ENCODE data around the gene ZNF700.

DNA sequence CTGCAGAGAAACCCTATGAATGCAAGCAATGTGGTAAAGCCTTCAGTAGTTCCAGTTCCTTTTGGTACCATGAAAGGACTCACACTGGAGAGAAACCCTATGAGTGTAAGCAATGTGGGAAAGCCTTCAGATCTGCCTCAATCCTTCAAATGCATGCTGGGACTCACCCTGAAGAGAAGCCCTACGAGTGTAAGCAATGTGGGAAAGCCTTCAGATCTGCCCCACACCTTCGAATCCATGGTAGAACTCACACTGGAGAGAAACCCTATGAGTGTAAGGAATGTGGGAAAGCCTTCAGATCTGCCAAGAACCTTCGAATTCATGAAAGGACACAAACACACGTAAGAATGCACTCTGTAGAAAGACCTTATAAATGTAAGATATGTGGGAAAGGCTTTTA is 54.6 kb downstream of the ZNF700 start:
- TF ChIP-seq CTCF (IDR thresholded peaks at IDR 0.05; ENCODE audit: poor library complexity, severe bottlenecking) (no peak), RAD21 (conservative IDR thresholded peaks at IDR 0.05) (no peak), EZH2 (IDR thresholded peaks at IDR 0.05; ENCODE audit: borderline replicate concordance, insufficient read depth, low read length, poor library complexity, severe bottlenecking) (no peak)

Data from neural cell (in vitro differentiated cells).